Gastroesophageal sphincter (tissue), 3 donors: ENCODE data around the gene NGF.
"Not testable (repeated sequence)": the region's sequence is repeated elsewhere in the genome, so short reads cannot be mapped to it uniquely, and the experiment has no call there.

Source experiments
- EP300 ChIP-seq: sonication (generic); formaldehyde crosslinking; IDR thresholded peaks from one replicate; pipeline ENCODE4 v1.6.1; 2017; ENCODE audit warnings: antibody characterized with exemption, mild to moderate bottlenecking
- POLR2A ChIP-seq, 2 donors: fragments of 450-650 bp; IDR thresholded peaks; one replicate each; pipeline ENCODE4 v1.6.1; 2017; ENCODE audit warnings: antibody characterized with exemption in 2 of 2, mild to moderate bottlenecking in 2 of 2, moderate library complexity in 1 of 2
- POLR2AphosphoS5 ChIP-seq: sonication (generic); formaldehyde crosslinking; IDR thresholded peaks from one replicate; pipeline ENCODE4 v1.6.1; 2017; ENCODE audit warnings: antibody characterized with exemption
- TF ChIP-seq, protein P1 (sequence below), 4 experiments: fragments of 200-600 bp in 2 of 4; fragments of 450-650 bp in 2 of 4; sonication (generic) in 1 of 4; IDR thresholded peaks; one replicate each; pipeline ENCODE4 v1.5.1; 2017 to 2019; ENCODE audit warnings: antibody characterized with exemption in 4 of 4, mild to moderate bottlenecking in 2 of 4, moderate library complexity in 2 of 4

DNA sequence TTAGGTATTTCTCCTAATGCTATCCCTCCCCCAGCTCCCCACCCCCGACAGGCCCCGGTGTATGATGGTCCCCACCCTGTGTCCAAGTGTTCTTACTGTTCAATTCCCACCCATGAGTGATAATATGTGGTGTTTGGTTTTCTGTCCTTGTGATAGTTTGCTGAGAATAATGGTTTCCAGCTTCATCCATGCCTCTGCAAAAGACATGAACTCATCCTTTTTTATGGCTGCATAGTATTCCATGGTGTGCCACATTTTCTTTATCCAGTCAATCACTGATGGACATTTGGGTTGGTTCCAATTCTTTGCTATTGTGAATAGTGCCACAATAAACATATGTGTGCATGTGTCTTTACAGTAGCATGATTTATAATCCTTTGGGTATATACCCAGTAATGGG lies 45.4 kb upstream of the NGF start:
- TF ChIP-seq, protein P1, sequence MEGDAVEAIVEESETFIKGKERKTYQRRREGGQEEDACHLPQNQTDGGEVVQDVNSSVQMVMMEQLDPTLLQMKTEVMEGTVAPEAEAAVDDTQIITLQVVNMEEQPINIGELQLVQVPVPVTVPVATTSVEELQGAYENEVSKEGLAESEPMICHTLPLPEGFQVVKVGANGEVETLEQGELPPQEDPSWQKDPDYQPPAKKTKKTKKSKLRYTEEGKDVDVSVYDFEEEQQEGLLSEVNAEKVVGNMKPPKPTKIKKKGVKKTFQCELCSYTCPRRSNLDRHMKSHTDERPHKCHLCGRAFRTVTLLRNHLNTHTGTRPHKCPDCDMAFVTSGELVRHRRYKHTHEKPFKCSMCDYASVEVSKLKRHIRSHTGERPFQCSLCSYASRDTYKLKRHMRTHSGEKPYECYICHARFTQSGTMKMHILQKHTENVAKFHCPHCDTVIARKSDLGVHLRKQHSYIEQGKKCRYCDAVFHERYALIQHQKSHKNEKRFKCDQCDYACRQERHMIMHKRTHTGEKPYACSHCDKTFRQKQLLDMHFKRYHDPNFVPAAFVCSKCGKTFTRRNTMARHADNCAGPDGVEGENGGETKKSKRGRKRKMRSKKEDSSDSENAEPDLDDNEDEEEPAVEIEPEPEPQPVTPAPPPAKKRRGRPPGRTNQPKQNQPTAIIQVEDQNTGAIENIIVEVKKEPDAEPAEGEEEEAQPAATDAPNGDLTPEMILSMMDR (IDR thresholded peaks at IDR 0.05) = not testable (repeated sequence)
- not testable (repeated sequence) for TF ChIP-seq POLR2A (IDR thresholded peaks at IDR 0.05); EP300; POLR2AphosphoS5
